H9 (cell line): ENCODE data around the gene PTPRN2. TPM values are rescaled to one million over a fixed set of nuclear protein-coding genes. Genes with fewer than 3 reads are reported as not detected.

Experiments used
- DNase-seq: peaks from one replicate; pipeline ENCODE4 v3.0.0-alpha.2; 2017
- H2AFZ ChIP-seq: one replicate; pipeline ENCODE4 v1.6.1; 2013; ENCODE audit warnings: mild to moderate bottlenecking, low read length, control low read depth, moderate library complexity
- H2AK5ac ChIP-seq: 2 replicates; pipeline ENCODE4 v1.6.1; 2013; ENCODE audit warnings: low read length, control low read depth, mixed read lengths; ENCODE audit not compliant: insufficient read length
- H2BK120ac ChIP-seq: one replicate; pipeline ENCODE4 v1.6.1; 2013; ENCODE audit warnings: low read depth, mild to moderate bottlenecking, low read length, control low read depth, inconsistent platforms; ENCODE audit not compliant: poor library complexity, severe bottlenecking
- H2BK12ac ChIP-seq: 2 replicates; pipeline ENCODE4 v1.6.1; 2013; ENCODE audit warnings: low read length, control low read depth, mixed read lengths, low read depth; ENCODE audit not compliant: insufficient read length
- H2BK15ac ChIP-seq: 2 replicates; pipeline ENCODE4 v1.6.1; 2013; ENCODE audit warnings: low read depth, low read length, control low read depth
- H2BK20ac ChIP-seq: one replicate; pipeline ENCODE4 v1.6.1; 2013; ENCODE audit warnings: low read depth, mild to moderate bottlenecking, low read length, control low read depth, inconsistent platforms; ENCODE audit not compliant: poor library complexity, severe bottlenecking
- H2BK5ac ChIP-seq: 2 replicates; pipeline ENCODE4 v1.6.1; 2013; ENCODE audit warnings: low read length, control low read depth, mixed read lengths; ENCODE audit not compliant: insufficient read length
- H3K14ac ChIP-seq: 2 replicates; pipeline ENCODE4 v1.6.1; 2013; ENCODE audit warnings: low read length, control low read depth; ENCODE audit not compliant: insufficient read depth
- H3K18ac ChIP-seq: 2 replicates; pipeline ENCODE4 v1.6.1; 2013; ENCODE audit warnings: low read depth, mild to moderate bottlenecking, mixed read lengths, low read length, control low read depth; ENCODE audit not compliant: insufficient read length
- H3K23ac ChIP-seq: 2 replicates; pipeline ENCODE4 v1.6.1; 2013; ENCODE audit warnings: low read length, control low read depth, mixed read lengths, low read depth; ENCODE audit not compliant: insufficient read length
- H3K23me2 ChIP-seq: 2 replicates; pipeline ENCODE4 v1.6.1; 2013; ENCODE audit warnings: low read depth, mild to moderate bottlenecking, mixed read lengths, low read length, control low read depth; ENCODE audit not compliant: insufficient read length, poor library complexity, severe bottlenecking
- H3K27ac ChIP-seq: 2 replicates; pipeline ENCODE4 v1.5.1; 2013; ENCODE audit warnings: low read length, control low read depth, mixed read lengths, low read depth; ENCODE audit not compliant: insufficient read length
- H3K27me3 ChIP-seq: 2 replicates; pipeline ENCODE4 v1.6.1; 2013; ENCODE audit warnings: low read length, control low read depth, inconsistent platforms; ENCODE audit not compliant: insufficient read depth
- H3K4ac ChIP-seq: 2 replicates; pipeline ENCODE4 v1.6.1; 2013; ENCODE audit warnings: low read depth, mild to moderate bottlenecking, control low read depth, inconsistent platforms, low read length, moderate library complexity
- H3K4me1 ChIP-seq: 2 replicates; pipeline ENCODE4 v1.6.1; 2013; ENCODE audit warnings: low read length, control low read depth, inconsistent platforms; ENCODE audit not compliant: insufficient read depth
- H3K4me2 ChIP-seq: 2 replicates; pipeline ENCODE4 v1.6.1; 2013; ENCODE audit warnings: low read length, control low read depth, mixed read lengths; ENCODE audit not compliant: insufficient read length, insufficient read depth
- H3K56ac ChIP-seq: 2 replicates; pipeline ENCODE4 v1.6.1; 2013; ENCODE audit warnings: low read depth, mild to moderate bottlenecking, mixed read lengths, low read length, control low read depth; ENCODE audit not compliant: insufficient read length
- H3K79me1 ChIP-seq: 2 replicates; pipeline ENCODE4 v1.6.1; 2013; ENCODE audit warnings: low read depth, mild to moderate bottlenecking, moderate library complexity, low read length, control low read depth, inconsistent platforms; ENCODE audit not compliant: insufficient read depth, poor library complexity, severe bottlenecking
- H3K79me2 ChIP-seq: 2 replicates; pipeline ENCODE4 v1.6.1; 2013; ENCODE audit warnings: low read length, control low read depth, inconsistent platforms; ENCODE audit not compliant: insufficient read depth
- H3K9ac ChIP-seq: 2 replicates; pipeline ENCODE4 v1.6.1; 2013; ENCODE audit warnings: low read length, control low read depth, mixed read lengths; ENCODE audit not compliant: insufficient read length; ENCODE audit errors: extremely low read depth
- H3K9me3 ChIP-seq: one replicate; pipeline ENCODE4 v1.6.1; 2013; ENCODE audit warnings: low read depth, low read length, inconsistent platforms; ENCODE audit not compliant: control insufficient read depth
- H3T11ph ChIP-seq: one replicate; pipeline ENCODE4 v1.6.1; 2013; ENCODE audit warnings: mild to moderate bottlenecking, low read length, control low read depth, inconsistent platforms
- H4K20me1 ChIP-seq: one replicate; pipeline ENCODE4 v1.6.1; 2013; ENCODE audit not compliant: control insufficient read depth, insufficient read length, insufficient read depth
- H4K5ac ChIP-seq: 2 replicates; pipeline ENCODE4 v1.6.1; 2013; ENCODE audit warnings: low read depth, mild to moderate bottlenecking, mixed read lengths, low read length, control low read depth; ENCODE audit not compliant: insufficient read length
- H4K8ac ChIP-seq: replicated peaks from 2 replicates; pipeline ENCODE4 v1.6.1; 2013; ENCODE audit warnings: low read length, control low read depth, mixed read lengths, low read depth; ENCODE audit not compliant: insufficient read length
- H4K91ac ChIP-seq: 2 replicates; pipeline ENCODE4 v1.6.1; 2013; ENCODE audit warnings: low read depth, mild to moderate bottlenecking, moderate library complexity, mixed read lengths, low read length, control low read depth; ENCODE audit not compliant: insufficient read length
- H3K27ac Mint-ChIP-seq, 3 experiments: 2 replicates in 2 of 3; 3 replicates in 1 of 3; pipeline ENCODE4 v1.8.0; 2020 to 2021; ENCODE audit warnings: mixed read lengths in 3 of 3, mild to moderate bottlenecking in 1 of 3, moderate library complexity in 1 of 3
- H3K27me3 Mint-ChIP-seq: 2 replicates; pipeline ENCODE4 v1.8.0; 2021; ENCODE audit warnings: low read depth, mild to moderate bottlenecking, moderate library complexity, mixed read lengths
- H3K36me3 Mint-ChIP-seq, 3 experiments: 2 replicates in 2 of 3; 3 replicates in 1 of 3; pipeline ENCODE4 v1.8.0; 2020 to 2021; ENCODE audit warnings: low read depth in 3 of 3, mixed read lengths in 3 of 3; ENCODE audit not compliant: insufficient read depth in 1 of 3
- H3K4me1 Mint-ChIP-seq, 2 experiments: 2 replicates each; pipeline ENCODE4 v1.8.0; 2020; ENCODE audit warnings: mixed read lengths in 2 of 2
- H3K4me3 Mint-ChIP-seq, 2 experiments: 2 replicates in 1 of 2; 3 replicates in 1 of 2; pipeline ENCODE4 v1.8.0; 2020 to 2021; ENCODE audit warnings: mild to moderate bottlenecking in 2 of 2, mixed read lengths in 2 of 2, moderate library complexity in 1 of 2
- H3K9me3 Mint-ChIP-seq, 2 experiments: 2 replicates in 1 of 2; 3 replicates in 1 of 2; pipeline ENCODE4 v1.8.0; 2020; ENCODE audit warnings: mild to moderate bottlenecking in 2 of 2, mixed read lengths in 2 of 2, moderate library complexity in 1 of 2
- CTCF ChIP-seq: fragments of 200-600 bp; sonication (generic); conservative IDR thresholded peaks from 3 replicates; pipeline ENCODE4 v1.8.0; 2021; ENCODE audit warnings: antibody characterized with exemption, mild to moderate bottlenecking
- WGBS: extraction: QIAGEN DNeasy Blood & Tissue Kit; methylation state at CpG from one replicate; pipeline ENCODE4 v1.1.7; 2013; ENCODE audit warnings: missing lambda C conversion rate, low lambda C conversion rate, mixed read lengths; ENCODE audit not compliant: insufficient read length; ENCODE audit errors: extremely low coverage; 5-methylcytosine and 5-hydroxymethylcytosine counted together
- total RNA-seq: library from RNA; stranded (reverse); gene quantifications from 2 replicates; pipeline ENCODE4 v1.2.1, GENCODE V29; 2021

The PTPRN2 gene
- total RNA-seq, 1 experiment from 2014 or later, result 5.2 TPM

- H3K4me2 ChIP-seq, result no peak overlapping the region
- no peak for TF ChIP-seq CTCF
- H2BK5ac ChIP-seq, result no peak overlapping the region
- no peak overlapping the region for H2AFZ ChIP-seq
- DNase-seq, result no peak
- no peak overlapping the region for H4K5ac ChIP-seq
- no peak overlapping the region for H2BK120ac ChIP-seq
- H3K4ac ChIP-seq, result no peak overlapping the region
- H4K8ac ChIP-seq, result no peak overlapping the region
- no peaks in the 10 kb centered on the region for H3K27me3 ChIP-seq
- no peak overlapping the region for H2AK5ac ChIP-seq
- no peak overlapping the region for H3K14ac ChIP-seq
- H3K4me3 Mint-ChIP-seq, result no peak overlapping the region
- H3K9me3 Mint-ChIP-seq, result peaks cover 5 to 7% of the 10 kb centered on the region in 2 experiments
- peaks cover 33 to 34% of the 10 kb centered on the region in 2 experiments for H3K4me1 Mint-ChIP-seq
- H3K27ac Mint-ChIP-seq, result 0 out of 7 replicates have a peak overlapping the region, but pooled peaks of 1 of the 3 experiments have one; percentile 3
- peaks cover 0 to 8% (median 7%) of the 10 kb centered on the region in 3 experiments; a peak in 6 of 7 replicates for H3K36me3 Mint-ChIP-seq
- H2BK15ac ChIP-seq, result no peak overlapping the region
- H3K23ac ChIP-seq, result no peak overlapping the region
- H3K27ac ChIP-seq, result no peak overlapping the region
- H4K20me1 ChIP-seq, result no peaks in the 10 kb centered on the region
- no peaks in the 10 kb centered on the region; the same call in 1 of the 2 replicates for H3K27me3 Mint-ChIP-seq
- no peak overlapping the region for H4K91ac ChIP-seq
- H3K56ac ChIP-seq, result no peak overlapping the region
- H3K9ac ChIP-seq, result no peak overlapping the region
- no peaks in the 10 kb centered on the region for H3K4me1 ChIP-seq
- no peaks in the 10 kb centered on the region for H3K9me3 ChIP-seq
- H3K79me2 ChIP-seq, result no peaks in the 10 kb centered on the region
- no peak overlapping the region for H2BK12ac ChIP-seq
- no peaks in the 10 kb centered on the region for H3K79me1 ChIP-seq
- no peaks in the 10 kb centered on the region for H3K23me2 ChIP-seq
- no peak overlapping the region for H3K18ac ChIP-seq
- H2BK20ac ChIP-seq, result no peak overlapping the region
- H3T11ph ChIP-seq, result no peak overlapping the region
- no CpG with 5 or more reads among the region's 8 CpGs for WGBS
Observed at GRCh38 chr7:158401295-158401694, 186.3 kb downstream of the PTPRN2 start.
